SH-SY5Y (cell line): ENCODE results near the gene USP46.

Source experiments
- GATA2 ChIP-seq: IDR thresholded peaks from 2 replicates; pipeline ENCODE4 v1.6.1; 2011; ENCODE audit warnings: mild to moderate bottlenecking, low read depth, low read length
- GATA3 ChIP-seq: IDR thresholded peaks from 2 replicates; pipeline ENCODE4 v1.6.1; 2011; ENCODE audit warnings: low read depth, mild to moderate bottlenecking, low read length, moderate library complexity

- no peak for TF ChIP-seq GATA2
- no peak for TF ChIP-seq GATA3
Measured at GRCh38 chr4:52619591-52619931, 39.5 kb downstream of the USP46 start.
